GM18498 (cell line): ENCODE data around the gene MPZL1.

Source experiments
- ATAC-seq: cut with Tn5 transposase; IDR thresholded peaks from one replicate; pipeline ENCODE4 v1.9.1; 2021; ENCODE audit warnings: mild to moderate bottlenecking, moderate library complexity; ENCODE audit not compliant: unreplicated experiment

Gene MPZL1

GRCh38 chr1:167721617-167722151 lies at the start of gene MPZL1:
MPZL1 (plus strand) TSS chr1:167721982; CDS start chr1:167722152, 170 bp downstream.
- peak; percentile 91 for ATAC-seq

GRCh38 chr1:167672831-167673230 lies 49.0 kb upstream of the MPZL1 start:
- no peak for ATAC-seq

GRCh38 chr1:167673265-167673664 lies 48.5 kb upstream of the MPZL1 start:
- ATAC-seq: no peak

- ATAC-seq: no peak
These were observed 47.6 kb upstream of the MPZL1 start for GRCh38 chr1:167674156-167674555.

GRCh38 chr1:167675440-167675839 lies 46.3 kb upstream of the MPZL1 start:
- ATAC-seq: no peak

- peak; percentile 64 for ATAC-seq
These were observed 45.4 kb upstream of the MPZL1 start for GRCh38 chr1:167676205-167676915.

- ATAC-seq: no peak
These were observed 44.6 kb upstream of the MPZL1 start for GRCh38 chr1:167676916-167677848.

- no peak for ATAC-seq
These were observed 43.4 kb upstream of the MPZL1 start for GRCh38 chr1:167678422-167678821.

- ATAC-seq: no peak
These were observed 42.9 kb upstream of the MPZL1 start for GRCh38 chr1:167678838-167679237.

- ATAC-seq: no peak
These were observed 42.1 kb upstream of the MPZL1 start for GRCh38 chr1:167679714-167680113.

- ATAC-seq: no peak
These were observed 40.8 kb upstream of the MPZL1 start for GRCh38 chr1:167681024-167681423.

GRCh38 chr1:167681451-167682098 lies 40.2 kb upstream of the MPZL1 start:
- no peak for ATAC-seq

- no peak for ATAC-seq
These were observed 38.6 kb upstream of the MPZL1 start for GRCh38 chr1:167683226-167683625.

GRCh38 chr1:167683641-167684502 lies 37.9 kb upstream of the MPZL1 start:
- no peak for ATAC-seq

GRCh38 chr1:167685844-167686243 lies 35.9 kb upstream of the MPZL1 start:
- no peak for ATAC-seq

GRCh38 chr1:167687919-167688519 lies 33.8 kb upstream of the MPZL1 start:
- peak; percentile 63 for ATAC-seq

- ATAC-seq: no peak
These were observed 32.2 kb upstream of the MPZL1 start for GRCh38 chr1:167689567-167689920.

- no peak for ATAC-seq
These were observed 31.7 kb upstream of the MPZL1 start for GRCh38 chr1:167690053-167690452.

- ATAC-seq: no peak
These were observed 28.2 kb upstream of the MPZL1 start for GRCh38 chr1:167693425-167694045.
